Endothelial cell of umbilical vein (primary cell): Measurements from ENCODE around the gene AGMO. TPM values are rescaled to one million over a fixed set of nuclear protein-coding genes. Genes with fewer than 3 reads are reported as not detected.

Source experiments
- BruUV-seq: library from RNA; stranded (reverse); fragments of 400-500 nt; replicated peaks from 2 replicates; lab custom pipeline; 2021; lab: Mats Ljungman, UMichigan
- CTCF ChIA-PET: fragments of 300-600, 350-600 bp; sonication (Branson Sonifier 250); formaldehyde crosslinking; loops from one replicate; lab custom pipeline; 2021; ENCODE audit warnings: antibody characterized with exemption, inconsistent platforms; lab: Charles Lee
- POLR2A ChIA-PET: fragments of 300-600, 350-600 bp; sonication (Branson Sonifier 250); formaldehyde crosslinking; loops from one replicate; lab custom pipeline; 2021; ENCODE audit warnings: antibody characterized with exemption, inconsistent platforms; lab: Charles Lee
- DNase-seq: peaks from one replicate; pipeline ENCODE4 v3.0.0-alpha.2; 2011; ENCODE audit warnings: low read depth, low spot score
- FAIRE-seq: peaks from 2 replicates; lab custom pipeline; 2011; peaks lifted over from hg19 to GRCh38; lab: Jason Lieb, UNC
- H2AFZ ChIP-seq: 2 replicates; pipeline ENCODE4 v1.6.0; 2012; ENCODE audit warnings: low read depth, low read length, control low read depth, inconsistent platforms
- H3K27ac ChIP-seq: 2 replicates; pipeline ENCODE4 v1.5.1; 2011; ENCODE audit warnings: low read depth, mild to moderate bottlenecking, control low read depth, low read length, moderate library complexity; ENCODE audit not compliant: insufficient read depth
- H3K27me3 ChIP-seq, 2 experiments: 2 replicates each; pipeline versions ENCODE4 v1.6.0 to v1.6.1; 2011; ENCODE audit warnings: low read length in 2 of 2, mixed read lengths in 1 of 2; ENCODE audit not compliant: control insufficient read depth in 2 of 2, insufficient read depth in 2 of 2
- H3K36me3 ChIP-seq, 2 experiments: 2 replicates in 1 of 2; 3 replicates in 1 of 2; pipeline ENCODE4 v1.5.1; 2011; ENCODE audit warnings: low read length in 2 of 2, mild to moderate bottlenecking in 1 of 2, moderate library complexity in 1 of 2; ENCODE audit not compliant: control insufficient read depth in 2 of 2, insufficient read depth in 2 of 2; ENCODE audit errors: extremely low read depth in 1 of 2
- H3K4me1 ChIP-seq: 3 replicates; pipeline ENCODE4 v1.5.1; 2011; ENCODE audit warnings: mild to moderate bottlenecking, low read length; ENCODE audit not compliant: control insufficient read depth, insufficient read depth; ENCODE audit errors: extremely low read depth
- H3K4me2 ChIP-seq: 2 replicates; pipeline ENCODE4 v1.6.1; 2011; ENCODE audit warnings: low read length, control low read depth, mixed read lengths; ENCODE audit not compliant: insufficient read depth
- H3K4me3 ChIP-seq, 3 experiments: fragments of 200-600 bp in 1 of 3; sonication (generic), shearing (Covaris generic) in 1 of 3; replicated peaks in 1 of 3; 2 replicates each; pipeline ENCODE4 v1.5.1; 2011 to 2016; ENCODE audit warnings: control low read depth in 3 of 3, low read length in 3 of 3, mild to moderate bottlenecking in 2 of 3, inconsistent platforms in 1 of 3, low read depth in 1 of 3, moderate library complexity in 1 of 3; ENCODE audit not compliant: insufficient read depth in 1 of 3
- H3K79me2 ChIP-seq: 2 replicates; pipeline ENCODE4 v1.6.0; 2012; ENCODE audit warnings: low read length, inconsistent platforms; ENCODE audit not compliant: control insufficient read depth, insufficient read depth
- H3K9ac ChIP-seq: replicated peaks from 2 replicates; pipeline ENCODE3; 2011; ENCODE audit warnings: low read length, control low read depth; ENCODE audit not compliant: insufficient read depth; ENCODE audit errors: extremely low read depth
- H3K9me1 ChIP-seq: replicated peaks from 3 replicates; pipeline ENCODE4 v1.6.0; 2011; ENCODE audit warnings: mild to moderate bottlenecking, low read length; ENCODE audit not compliant: control insufficient read depth, insufficient read depth; ENCODE audit errors: extremely low read depth
- H3K9me3 ChIP-seq: replicated peaks from 2 replicates; pipeline ENCODE4 v1.5.1; 2012; ENCODE audit warnings: low read length, inconsistent platforms; ENCODE audit not compliant: control insufficient read depth, insufficient read depth
- H4K20me1 ChIP-seq: replicated peaks from 2 replicates; pipeline ENCODE3; 2011; ENCODE audit warnings: mild to moderate bottlenecking, low read length; ENCODE audit not compliant: control insufficient read depth, insufficient read depth; ENCODE audit errors: extremely low read depth
- EZH2 ChIP-seq: IDR thresholded peaks from 2 replicates; pipeline ENCODE4 v1.6.1; 2012; ENCODE audit warnings: borderline replicate concordance, low read depth, mild to moderate bottlenecking, moderate library complexity, low read length, inconsistent platforms; ENCODE audit not compliant: severe bottlenecking
- FOS ChIP-seq: IDR thresholded peaks from 2 replicates; pipeline ENCODE4 v1.6.1; 2011; ENCODE audit warnings: mild to moderate bottlenecking, low read length, moderate library complexity, borderline replicate concordance; ENCODE audit not compliant: insufficient read depth
- GATA2 ChIP-seq: IDR thresholded peaks from 2 replicates; pipeline ENCODE4 v1.7.0; 2011; ENCODE audit warnings: low read depth, mild to moderate bottlenecking, moderate library complexity, mixed read lengths, low read length; ENCODE audit not compliant: insufficient read length, insufficient read depth
- JUN ChIP-seq: IDR thresholded peaks from 2 replicates; pipeline ENCODE4 v1.6.1; 2011; ENCODE audit warnings: borderline replicate concordance, low read depth; ENCODE audit not compliant: insufficient read length, insufficient read depth
- dilution Hi-C: fragments of 300-500 bp; cut with MboI; formaldehyde crosslinking; loops from one replicate; pipeline ENCODE4 v1.15.0; 2019; ENCODE audit warnings: low sequenced_read_pairs; ENCODE audit not compliant: extremely low pct_ligation_motif_present
- intact Hi-C: fragments of 100-400 bp; cut with micrococcal nuclease; formaldehyde crosslinking; loops from one replicate; pipeline ENCODE4 v1.10.0; 2022
- polyA plus RNA-seq, 4 experiments: library from polyadenylated mRNA; depleted of rRNA in 3 of 4; stranded (reverse) in 3 of 4; unstranded in 1 of 4; fragments of >200 nt; gene quantifications; 2 replicates each; pipeline versions ENCODE4 v1.2.1 to v1.2.3, GENCODE V29; 2011 to 2012; ENCODE audit warnings: missing spikeins in 1 of 4
- total RNA-seq: library from RNA; stranded (reverse); gene quantifications from 2 replicates; pipeline ENCODE4 v1.2.3, GENCODE V29; 2021
- TF ChIP-seq, protein P1 (sequence below), 2 donors: IDR thresholded peaks; 1 replicate in 1 of 2; 2 replicates in 1 of 2; pipeline ENCODE4 v1.5.1; 2011; ENCODE audit warnings: low read length in 2 of 2, mild to moderate bottlenecking in 2 of 2, moderate library complexity in 2 of 2, control low read depth in 1 of 2, inconsistent platforms in 1 of 2, low read depth in 1 of 2; ENCODE audit not compliant: insufficient read depth in 1 of 2; ENCODE audit errors: extremely low read depth in 1 of 2
- TF ChIP-seq, protein P2 (sequence below): IDR thresholded peaks from 2 replicates; pipeline ENCODE4 v1.6.1; 2011; ENCODE audit not compliant: insufficient read depth, insufficient read length

AGMO gene
- total and polyA plus RNA-seq, 2 donors (not counting 3 experiments of a cell fraction or from before 2014, with no cell fraction given), result 0.23 to 0.40 TPM

DNA sequence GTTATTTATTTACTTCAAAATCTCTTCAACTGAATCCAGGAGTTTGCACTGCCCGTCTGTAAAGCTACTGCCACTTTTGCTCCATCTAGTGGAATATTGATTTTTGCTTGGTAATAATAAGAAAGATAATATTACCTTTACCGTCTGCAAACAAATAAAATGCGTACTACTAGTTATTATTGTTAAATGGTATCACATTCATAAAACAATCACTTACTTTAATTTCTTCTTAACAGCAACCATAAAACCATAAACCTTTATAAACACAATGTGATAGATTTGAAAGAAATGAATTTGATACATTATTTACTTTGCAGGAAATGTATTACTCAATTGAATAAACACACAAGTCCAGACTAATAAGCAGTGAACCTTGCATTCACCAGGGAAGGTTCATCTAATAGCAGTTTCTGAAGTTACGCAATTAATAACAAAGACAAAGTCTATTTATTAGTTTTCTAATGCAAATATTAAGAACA is 6.4 kb downstream of the AGMO start:
- Histone ChIP-seq H3K9me1 (no peaks in the 10 kb centered on the region), H3K27ac (peak overlapping the region; percentile 27), H2AFZ (no peak overlapping the region), H3K79me2 (no peaks in the 10 kb centered on the region), H3K9me3 (no peaks in the 10 kb centered on the region), H3K4me3 (peak overlapping the region in 2 of 3 experiments; percentile 12 to 32), H3K36me3 (no peaks in the 10 kb centered on the region), H3K27me3 (no peaks in the 10 kb centered on the region), H4K20me1 (no peaks in the 10 kb centered on the region), H3K4me1 (peaks cover 36% of the 10 kb centered on the region), H3K9ac (peak overlapping the region; percentile 33), H3K4me2 (peak overlapping the region; percentile 93)
- dilution Hi-C loops (loop anchor here (25.0 kb wide), 1 partner anchor 157 kb away; no protein-coding TSS in a partner anchor), intact Hi-C loops (loop anchor here (1.0 to 5.0 kb wide), 6 partner anchors 47 to 517 kb away; partner anchors contain the start of gene MEOX2)
- BruUV-seq, result no TSS peak
- ChIA-PET CTCF (interaction anchor here (1.0 to 3.5 kb wide), 8 partner anchors 20 to 838 kb away, joined by 3 to 27 read pairs (median 4); no protein-coding TSS in a partner anchor), POLR2A (no interaction called here)
- DNase-seq (peak; percentile 73), FAIRE-seq (no peak)
- no peak for TF ChIP-seq JUN
- TF ChIP-seq GATA2, result no peak
- TF ChIP-seq, protein P1, sequence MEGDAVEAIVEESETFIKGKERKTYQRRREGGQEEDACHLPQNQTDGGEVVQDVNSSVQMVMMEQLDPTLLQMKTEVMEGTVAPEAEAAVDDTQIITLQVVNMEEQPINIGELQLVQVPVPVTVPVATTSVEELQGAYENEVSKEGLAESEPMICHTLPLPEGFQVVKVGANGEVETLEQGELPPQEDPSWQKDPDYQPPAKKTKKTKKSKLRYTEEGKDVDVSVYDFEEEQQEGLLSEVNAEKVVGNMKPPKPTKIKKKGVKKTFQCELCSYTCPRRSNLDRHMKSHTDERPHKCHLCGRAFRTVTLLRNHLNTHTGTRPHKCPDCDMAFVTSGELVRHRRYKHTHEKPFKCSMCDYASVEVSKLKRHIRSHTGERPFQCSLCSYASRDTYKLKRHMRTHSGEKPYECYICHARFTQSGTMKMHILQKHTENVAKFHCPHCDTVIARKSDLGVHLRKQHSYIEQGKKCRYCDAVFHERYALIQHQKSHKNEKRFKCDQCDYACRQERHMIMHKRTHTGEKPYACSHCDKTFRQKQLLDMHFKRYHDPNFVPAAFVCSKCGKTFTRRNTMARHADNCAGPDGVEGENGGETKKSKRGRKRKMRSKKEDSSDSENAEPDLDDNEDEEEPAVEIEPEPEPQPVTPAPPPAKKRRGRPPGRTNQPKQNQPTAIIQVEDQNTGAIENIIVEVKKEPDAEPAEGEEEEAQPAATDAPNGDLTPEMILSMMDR (IDR thresholded peaks at IDR 0.05; ENCODE audit: extremely low read depth in 1 of 2, insufficient read depth in 1 of 2, low read depth in 1 of 2, low read length in 2 of 2), result peak in 1 of 2 donors; percentile 6
- TF ChIP-seq FOS, result no peak
- TF ChIP-seq, protein P2, sequence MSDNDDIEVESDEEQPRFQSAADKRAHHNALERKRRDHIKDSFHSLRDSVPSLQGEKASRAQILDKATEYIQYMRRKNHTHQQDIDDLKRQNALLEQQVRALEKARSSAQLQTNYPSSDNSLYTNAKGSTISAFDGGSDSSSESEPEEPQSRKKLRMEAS, result no peak
- no peak for TF ChIP-seq EZH2
